GM12892 (cell line): Measurements from ENCODE around the gene SDK1.

Experiments used
- DNase-seq: peaks from one replicate; pipeline ENCODE4 v3.0.0; 2011; ENCODE audit not compliant: insufficient read length
- FAIRE-seq: peaks from 2 replicates; lab custom pipeline; 2011; peaks lifted over from hg19 to GRCh38; lab: Jason Lieb, UNC
- POLR2A ChIP-seq: IDR thresholded peaks from 2 replicates; pipeline ENCODE4 v1.6.1; 2011; ENCODE audit warnings: low read depth, low read length, control low read depth
- POLR2AphosphoS5 ChIP-seq: IDR thresholded peaks from 2 replicates; pipeline ENCODE4 v1.6.1; 2011; ENCODE audit warnings: low read depth, low read length, control low read depth
- TAF1 ChIP-seq: IDR thresholded peaks from 2 replicates; pipeline ENCODE4 v1.6.1; 2011; ENCODE audit warnings: low read depth, mild to moderate bottlenecking, control low read depth, low read length, borderline replicate concordance

The SDK1 gene

GRCh38 chr7:4156190-4156589 lies 855.1 kb downstream of the SDK1 start:
- TF ChIP-seq POLR2A (no peak), POLR2AphosphoS5 (no peak), TAF1 (no peak)
- DNase-seq (no peak), FAIRE-seq (no peak)

- TF ChIP-seq POLR2AphosphoS5, result no peak
- no peak for TF ChIP-seq POLR2A
- TF ChIP-seq TAF1, result no peak
- DNase-seq, result no peak
- FAIRE-seq, result no peak
Observed at GRCh38 chr7:4157651-4158050, 856.6 kb downstream of the SDK1 start.

- TF ChIP-seq POLR2A, result no peak
- TF ChIP-seq POLR2AphosphoS5, result no peak
- TF ChIP-seq TAF1, result no peak
- no peak for FAIRE-seq
- DNase-seq, result no peak
Observed at GRCh38 chr7:4158441-4159153, 857.5 kb downstream of the SDK1 start.

GRCh38 chr7:4159154-4159501 lies 858.1 kb downstream of the SDK1 start:
- FAIRE-seq (no peak), DNase-seq (no peak)
- no peak for TF ChIP-seq POLR2A
- no peak for TF ChIP-seq TAF1
- TF ChIP-seq POLR2AphosphoS5, result no peak

- no peak for TF ChIP-seq TAF1
- no peak for TF ChIP-seq POLR2AphosphoS5
- no peak for TF ChIP-seq POLR2A
- FAIRE-seq (no peak), DNase-seq (no peak)
Observed at GRCh38 chr7:4159761-4160554, 858.9 kb downstream of the SDK1 start.

- TF ChIP-seq POLR2AphosphoS5, result no peak
- TF ChIP-seq POLR2A, result no peak
- TF ChIP-seq TAF1, result no peak
- no peak for DNase-seq
- FAIRE-seq, result no peak
Observed at GRCh38 chr7:4162884-4163564, 862.0 kb downstream of the SDK1 start.

- TF ChIP-seq POLR2AphosphoS5 (no peak), TAF1 (no peak), POLR2A (no peak)
- no peak for FAIRE-seq
- DNase-seq, result no peak
Observed at GRCh38 chr7:4163565-4164203, 862.6 kb downstream of the SDK1 start.

GRCh38 chr7:4164556-4164955 lies 863.5 kb downstream of the SDK1 start:
- no peak for TF ChIP-seq POLR2AphosphoS5
- DNase-seq, result no peak
- FAIRE-seq, result no peak

- DNase-seq (no peak), FAIRE-seq (no peak)
- TF ChIP-seq POLR2AphosphoS5, result no peak
- no peak for TF ChIP-seq POLR2A
- no peak for TF ChIP-seq TAF1
Observed at GRCh38 chr7:4166340-4166739, 865.3 kb downstream of the SDK1 start.

GRCh38 chr7:4166807-4167206 lies 865.8 kb downstream of the SDK1 start:
- no peak for FAIRE-seq
- DNase-seq, result no peak
- no peak for TF ChIP-seq POLR2AphosphoS5
- TF ChIP-seq POLR2A, result no peak
- TF ChIP-seq TAF1, result no peak

- no peak for TF ChIP-seq POLR2A
- no peak for TF ChIP-seq TAF1
- TF ChIP-seq POLR2AphosphoS5, result no peak
- FAIRE-seq, result no peak
- no peak for DNase-seq
Observed at GRCh38 chr7:4167385-4167910, 866.4 kb downstream of the SDK1 start.
